Endodermal cell (in vitro differentiated cells): ENCODE measurements around the gene HAUS7. TPM values are rescaled to one million over a fixed set of nuclear protein-coding genes. Genes with fewer than 3 reads are reported as not detected.

Source experiments
- DNase-seq: peaks from one replicate; pipeline ENCODE4 v3.0.0-alpha.2; 2017
- H3K27ac ChIP-seq: 2 replicates; pipeline ENCODE4 v1.5.1; 2013; ENCODE audit warnings: mild to moderate bottlenecking, low read depth, low read length, moderate library complexity
- H3K27me3 ChIP-seq: 2 replicates; pipeline ENCODE4 v1.6.1; 2013; ENCODE audit warnings: mild to moderate bottlenecking, low read length, moderate library complexity; ENCODE audit not compliant: insufficient read depth, control insufficient read depth, poor library complexity, severe bottlenecking
- H3K36me3 ChIP-seq: 2 replicates; pipeline ENCODE4 v1.7.0; 2013; ENCODE audit warnings: mild to moderate bottlenecking, low read length, moderate library complexity; ENCODE audit not compliant: control insufficient read depth, insufficient read depth
- H3K4me1 ChIP-seq: one replicate; pipeline ENCODE4 v1.7.0; 2013; ENCODE audit warnings: low read length; ENCODE audit not compliant: control insufficient read depth, insufficient read depth
- H3K4me3 ChIP-seq: 2 replicates; pipeline ENCODE4 v1.5.1; 2013; ENCODE audit warnings: mild to moderate bottlenecking, low read length, moderate library complexity
- H3K9ac ChIP-seq: 2 replicates; pipeline ENCODE4 v1.6.1; 2013; ENCODE audit warnings: mild to moderate bottlenecking, low read length, moderate library complexity; ENCODE audit not compliant: poor library complexity, severe bottlenecking; ENCODE audit errors: extremely low read depth
- H3K9me3 ChIP-seq: 2 replicates; pipeline ENCODE4 v1.6.1; 2013; ENCODE audit warnings: mild to moderate bottlenecking, low read length, moderate library complexity; ENCODE audit not compliant: control insufficient read depth
- H3K27ac Mint-ChIP-seq: 2 replicates; pipeline ENCODE4 v1.8.0; 2020; ENCODE audit warnings: mixed read lengths
- H3K27me3 Mint-ChIP-seq: 2 replicates; pipeline ENCODE4 v1.8.0; 2021; ENCODE audit warnings: mild to moderate bottlenecking, mixed read lengths; ENCODE audit not compliant: insufficient read depth
- H3K36me3 Mint-ChIP-seq: 2 replicates; pipeline ENCODE4 v1.8.0; 2020; ENCODE audit warnings: low read depth, mixed read lengths
- H3K4me1 Mint-ChIP-seq: 2 replicates; pipeline ENCODE4 v1.8.0; 2020; ENCODE audit warnings: mixed read lengths
- H3K4me3 Mint-ChIP-seq: 2 replicates; pipeline ENCODE4 v1.8.0; 2020; ENCODE audit warnings: mild to moderate bottlenecking, moderate library complexity, mixed read lengths
- H3K9me3 Mint-ChIP-seq: 2 replicates; pipeline ENCODE4 v1.8.0; 2020; ENCODE audit warnings: mild to moderate bottlenecking, mixed read lengths
- WGBS, 2 experiments: methylation state at CpG; one replicate each; pipeline versions ENCODE4 v1.1.5 to v1.1.7; 2013; ENCODE audit warnings: missing lambda C conversion rate in 2 of 2, mixed read lengths in 1 of 2; ENCODE audit not compliant: insufficient coverage in 1 of 2, insufficient read length in 1 of 2; 5-methylcytosine and 5-hydroxymethylcytosine counted together
- total RNA-seq, 2 donors: library from RNA; stranded (reverse); fragmentation: NEBNext Ultra II Directional in 1 of 2; extraction: Animal tissue kit (Norgen Biotek cat#: 25700) in 1 of 2; gene quantifications; 2 replicates in 1 of 2; 3 replicates in 1 of 2; pipeline ENCODE4 v1.2.1, GENCODE V29; 2021
- TF ChIP-seq, protein P1 (sequence below): fragments of 200-600 bp; sonication (generic); conservative IDR thresholded peaks from 2 replicates; pipeline ENCODE4 v1.5.0; 2021; ENCODE audit warnings: antibody characterized with exemption, mild to moderate bottlenecking

Gene HAUS7
- total RNA-seq, 2 donors from 2014 or later: 28.7 to 30.9 TPM

DNA sequence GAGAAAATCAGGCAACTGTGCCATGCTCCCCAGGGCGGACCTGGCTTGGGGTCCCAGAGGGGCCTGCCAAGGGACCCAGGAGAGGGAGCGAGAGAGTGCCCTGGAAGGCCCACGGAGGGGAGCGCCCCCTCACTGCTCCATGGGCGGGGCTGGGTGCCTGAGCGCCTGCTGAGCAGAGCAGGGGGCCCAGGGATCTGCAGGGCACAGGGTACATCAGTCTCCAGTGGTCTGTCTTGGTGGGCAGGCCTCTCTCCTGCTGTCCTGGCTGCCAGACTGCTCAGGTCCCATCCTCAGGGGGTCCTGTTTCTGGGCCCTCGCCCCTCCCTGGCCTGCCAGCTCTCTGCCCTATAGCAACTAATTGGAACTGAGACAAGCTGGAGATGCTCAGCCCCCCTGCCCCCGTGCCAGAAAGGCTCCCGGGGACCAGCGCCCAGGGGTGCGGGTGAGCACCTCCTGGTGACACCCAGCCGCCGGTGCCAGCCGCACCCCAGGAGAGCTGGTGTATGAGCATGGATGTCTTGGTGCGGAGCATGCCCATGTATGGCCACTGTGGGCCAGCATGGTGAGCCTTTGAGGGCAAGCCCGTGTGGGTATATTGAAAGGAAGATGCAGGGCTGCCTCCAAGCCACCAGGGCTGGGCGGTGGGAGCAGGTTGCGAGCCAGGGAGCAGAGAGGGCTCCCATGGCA, 25.7 kb upstream of the HAUS7 start:
- H3K9ac ChIP-seq: no peak overlapping the region
- H3K36me3 Mint-ChIP-seq: peaks cover 2% of the 10 kb centered on the region
- TF ChIP-seq, protein P1, sequence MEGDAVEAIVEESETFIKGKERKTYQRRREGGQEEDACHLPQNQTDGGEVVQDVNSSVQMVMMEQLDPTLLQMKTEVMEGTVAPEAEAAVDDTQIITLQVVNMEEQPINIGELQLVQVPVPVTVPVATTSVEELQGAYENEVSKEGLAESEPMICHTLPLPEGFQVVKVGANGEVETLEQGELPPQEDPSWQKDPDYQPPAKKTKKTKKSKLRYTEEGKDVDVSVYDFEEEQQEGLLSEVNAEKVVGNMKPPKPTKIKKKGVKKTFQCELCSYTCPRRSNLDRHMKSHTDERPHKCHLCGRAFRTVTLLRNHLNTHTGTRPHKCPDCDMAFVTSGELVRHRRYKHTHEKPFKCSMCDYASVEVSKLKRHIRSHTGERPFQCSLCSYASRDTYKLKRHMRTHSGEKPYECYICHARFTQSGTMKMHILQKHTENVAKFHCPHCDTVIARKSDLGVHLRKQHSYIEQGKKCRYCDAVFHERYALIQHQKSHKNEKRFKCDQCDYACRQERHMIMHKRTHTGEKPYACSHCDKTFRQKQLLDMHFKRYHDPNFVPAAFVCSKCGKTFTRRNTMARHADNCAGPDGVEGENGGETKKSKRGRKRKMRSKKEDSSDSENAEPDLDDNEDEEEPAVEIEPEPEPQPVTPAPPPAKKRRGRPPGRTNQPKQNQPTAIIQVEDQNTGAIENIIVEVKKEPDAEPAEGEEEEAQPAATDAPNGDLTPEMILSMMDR: no peak
- no peaks in the 10 kb centered on the region for H3K4me1 ChIP-seq
- H3K27ac Mint-ChIP-seq: no peak overlapping the region
- H3K4me3 ChIP-seq: no peak overlapping the region
- H3K27me3 ChIP-seq: no peaks in the 10 kb centered on the region
- no peaks in the 10 kb centered on the region for H3K27me3 Mint-ChIP-seq
- H3K9me3 Mint-ChIP-seq: peaks cover 46% of the 10 kb centered on the region
- 80 to 90% methylated on average over 2 to 18 of the region's 18 CpGs for WGBS, 2 experiments
- no peak for DNase-seq
- H3K4me1 Mint-ChIP-seq: no peaks in the 10 kb centered on the region
- H3K4me3 Mint-ChIP-seq: no peak overlapping the region
- H3K27ac ChIP-seq: no peak overlapping the region
- H3K36me3 ChIP-seq: no peaks in the 10 kb centered on the region
- H3K9me3 ChIP-seq: no peaks in the 10 kb centered on the region

DNA sequence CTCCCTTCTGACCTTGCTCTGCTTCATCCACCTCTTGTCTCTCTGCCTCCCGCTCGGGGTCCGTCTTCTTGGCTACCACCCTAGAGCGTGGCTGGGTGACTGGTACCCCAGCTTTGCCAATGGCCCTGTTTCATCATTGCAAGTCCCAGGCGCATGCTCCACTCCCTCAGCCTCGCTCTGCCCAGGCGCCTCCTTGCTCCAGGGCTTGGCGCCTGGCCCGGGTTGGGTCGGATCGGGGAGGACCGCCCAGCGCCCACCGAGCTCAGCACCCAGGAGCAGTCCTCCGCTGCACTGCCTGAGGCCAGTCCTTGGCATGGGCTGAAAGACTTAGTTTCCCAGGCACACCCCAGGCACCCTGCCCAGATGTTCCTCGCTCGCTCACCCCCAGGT, 25.0 kb upstream of the HAUS7 start:
- no peaks in the 10 kb centered on the region for H3K27me3 ChIP-seq
- no peak overlapping the region for H3K27ac Mint-ChIP-seq
- H3K36me3 Mint-ChIP-seq: no peaks in the 10 kb centered on the region
- no peak overlapping the region for H3K9ac ChIP-seq
- H3K4me3 ChIP-seq: no peak overlapping the region
- TF ChIP-seq, protein P1: no peak
- no peaks in the 10 kb centered on the region for H3K36me3 ChIP-seq
- H3K27ac ChIP-seq: no peak overlapping the region
- no peaks in the 10 kb centered on the region for H3K9me3 ChIP-seq
- peaks cover 41% of the 10 kb centered on the region for H3K9me3 Mint-ChIP-seq
- 82% methylated on average over 17 of the region's 17 CpGs; no CpG with 5 or more reads in 1 of the 2 experiments for WGBS, 2 experiments
- no peak for DNase-seq
- H3K4me1 Mint-ChIP-seq: no peaks in the 10 kb centered on the region
- H3K4me1 ChIP-seq: no peaks in the 10 kb centered on the region
- H3K27me3 Mint-ChIP-seq: no peaks in the 10 kb centered on the region
- H3K4me3 Mint-ChIP-seq: no peak overlapping the region

DNA sequence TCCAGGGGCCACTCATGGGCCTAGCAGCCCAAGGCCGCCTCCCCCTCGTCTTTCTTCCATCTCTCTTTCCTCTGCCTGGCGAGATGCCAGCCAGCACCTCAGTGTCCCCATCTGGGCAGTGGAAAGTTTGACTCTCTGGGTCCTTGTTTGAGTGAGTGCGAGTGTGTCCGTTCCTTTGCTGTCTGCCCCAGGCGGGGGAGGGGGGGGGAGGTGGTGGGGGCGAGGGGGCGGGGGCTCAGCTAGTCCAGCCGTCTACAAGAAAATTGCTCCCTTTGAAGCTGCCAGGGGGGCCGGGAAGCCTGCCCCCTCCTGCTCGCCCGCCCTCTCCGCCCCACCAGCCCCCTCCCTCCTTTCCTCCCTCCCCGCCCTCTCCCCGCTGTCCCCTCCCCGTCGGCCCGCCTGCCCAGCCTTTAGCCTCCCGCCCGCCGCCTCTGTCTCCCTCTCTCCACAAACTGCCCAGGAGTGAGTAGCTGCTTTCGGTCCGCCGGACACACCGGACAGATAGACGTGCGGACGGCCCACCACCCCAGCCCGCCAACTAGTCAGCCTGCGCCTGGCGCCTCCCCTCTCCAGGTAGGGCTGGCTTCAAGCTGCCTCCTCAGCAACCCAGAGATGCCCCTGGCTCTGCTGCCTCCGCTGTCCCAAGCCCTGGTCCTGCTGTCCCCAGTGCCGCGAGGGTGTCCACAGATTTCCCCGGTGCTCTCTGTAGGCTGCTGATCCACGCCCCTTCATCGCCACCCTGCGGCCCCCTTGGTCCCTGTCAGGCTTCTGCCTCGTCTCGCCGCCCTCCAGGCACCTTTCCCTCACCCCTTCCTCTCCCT, 24.4 kb upstream of the HAUS7 start, which contains the start of gene BGN:
Gene BGN (plus strand): TSS at position 440 of the 821 bp plus-strand sequence. CDS start 9,652 bp downstream, outside the sequence.
- peak; percentile 81 for DNase-seq
- H3K27ac Mint-ChIP-seq: no peak within 1 kb of the TSS
- no peaks in the 10 kb centered on the region for H3K36me3 Mint-ChIP-seq
- 43 to 67% methylated on average over 2 to 28 of the region's 41 CpGs for WGBS, 2 experiments
- H3K9me3 ChIP-seq: no peaks in the 10 kb centered on the region
- no peaks in the 10 kb centered on the region for H3K4me1 Mint-ChIP-seq
- H3K9ac ChIP-seq: no peak within 1 kb of the TSS
- H3K4me1 ChIP-seq: no peaks in the 10 kb centered on the region
- no peak within 1 kb of the TSS for H3K4me3 ChIP-seq
- H3K4me3 Mint-ChIP-seq: no peak within 1 kb of the TSS
- H3K27ac ChIP-seq: no peak within 1 kb of the TSS
- TF ChIP-seq, protein P1: peak; percentile 62
- H3K36me3 ChIP-seq: no peaks in the 10 kb centered on the region
- no peaks in the 10 kb centered on the region for H3K27me3 ChIP-seq
- no peaks in the 10 kb centered on the region for H3K27me3 Mint-ChIP-seq
- peaks cover 44% of the 10 kb centered on the region for H3K9me3 Mint-ChIP-seq
